Right renal pelvis (tissue), 4 donors: ENCODE measurements around the gene ITGB6. TPM values are rescaled to one million over a fixed set of nuclear protein-coding genes. Genes with fewer than 3 reads are reported as not detected.
"Not testable (repeated sequence)": the region's sequence is repeated elsewhere in the genome, so short reads cannot be mapped to it uniquely, and the experiment has no call there.

Experiments
- DNase-seq, 4 donors: peaks; one replicate each; pipeline ENCODE4 v3.0.0-alpha.2; 2013; ENCODE audit warnings: low read depth in 4 of 4, low spot score in 3 of 4, missing footprints in 1 of 4
- polyA plus RNA-seq, 4 donors: library from polyadenylated mRNA; unstranded; fragments of 120-200 nt; gene quantifications; one replicate each; pipeline ENCODE4 v1.2.1, GENCODE V29; 2013; ENCODE audit not compliant: insufficient read length in 4 of 4

The ITGB6 gene
- polyA plus RNA-seq, 4 donors: 16.8 to 21.0 (median 20.3) TPM

- DNase-seq: no peak
Observed at GRCh38 chr2:160194351-160194750, 5.7 kb downstream of the ITGB6 start.

DNA sequence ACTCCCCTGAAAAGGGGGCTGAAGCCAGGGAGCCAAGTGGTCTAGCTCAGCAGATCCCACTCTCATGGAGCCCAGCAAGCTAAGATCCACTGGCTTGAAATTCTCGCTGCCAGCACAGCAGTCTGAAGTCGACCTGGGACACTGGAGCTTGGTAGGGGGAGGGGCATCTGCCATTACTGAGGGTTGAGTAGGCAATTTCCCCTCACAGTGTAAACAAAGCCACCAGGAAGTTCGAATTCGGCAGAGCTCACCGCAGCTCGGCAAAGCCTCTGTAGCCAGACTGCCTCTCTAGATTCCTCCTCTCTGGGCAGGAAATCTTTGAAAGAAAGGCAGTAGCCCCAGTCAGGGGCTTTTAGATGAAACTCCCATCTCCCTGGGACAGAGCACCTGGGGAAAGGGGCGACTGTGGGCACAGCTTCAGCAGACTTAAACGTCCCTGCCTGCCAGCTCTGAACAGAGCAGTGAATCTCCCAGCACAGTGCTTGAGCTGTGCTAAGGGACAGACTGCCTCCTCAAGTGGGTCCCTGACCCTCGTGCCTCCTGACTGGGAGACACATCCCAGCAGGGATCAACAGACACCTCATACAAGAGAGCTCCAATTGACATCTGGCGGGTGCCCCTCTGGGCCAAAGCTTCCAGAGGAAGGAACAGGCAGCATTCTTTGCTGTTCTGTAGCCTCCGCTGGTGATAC, 18.8 kb downstream of the ITGB6 start:
- not testable (repeated sequence) for DNase-seq

DNA sequence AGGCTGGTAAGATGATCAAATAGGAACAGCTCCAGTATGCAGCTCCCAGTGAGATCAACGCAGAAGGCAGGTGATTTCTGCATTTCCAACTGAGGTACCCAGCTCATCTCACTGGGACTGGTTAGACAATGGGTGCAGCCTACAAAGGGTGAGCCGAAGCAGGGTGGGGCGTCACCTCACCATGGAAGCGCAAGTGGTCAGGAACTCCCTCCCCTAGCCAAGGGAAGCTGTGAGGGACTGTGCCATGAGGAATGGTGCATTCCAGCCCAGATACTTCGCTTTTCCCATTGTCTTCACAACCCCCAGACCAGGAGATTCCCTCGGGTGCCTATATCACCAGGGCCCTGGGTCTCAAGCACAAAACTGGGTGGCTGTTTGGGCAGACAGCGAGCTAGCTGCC, 19.4 kb downstream of the ITGB6 start:
- not testable (repeated sequence) for DNase-seq

- DNase-seq: no peak
Observed at GRCh38 chr2:160180172-160180571, 19.9 kb downstream of the ITGB6 start.

DNA sequence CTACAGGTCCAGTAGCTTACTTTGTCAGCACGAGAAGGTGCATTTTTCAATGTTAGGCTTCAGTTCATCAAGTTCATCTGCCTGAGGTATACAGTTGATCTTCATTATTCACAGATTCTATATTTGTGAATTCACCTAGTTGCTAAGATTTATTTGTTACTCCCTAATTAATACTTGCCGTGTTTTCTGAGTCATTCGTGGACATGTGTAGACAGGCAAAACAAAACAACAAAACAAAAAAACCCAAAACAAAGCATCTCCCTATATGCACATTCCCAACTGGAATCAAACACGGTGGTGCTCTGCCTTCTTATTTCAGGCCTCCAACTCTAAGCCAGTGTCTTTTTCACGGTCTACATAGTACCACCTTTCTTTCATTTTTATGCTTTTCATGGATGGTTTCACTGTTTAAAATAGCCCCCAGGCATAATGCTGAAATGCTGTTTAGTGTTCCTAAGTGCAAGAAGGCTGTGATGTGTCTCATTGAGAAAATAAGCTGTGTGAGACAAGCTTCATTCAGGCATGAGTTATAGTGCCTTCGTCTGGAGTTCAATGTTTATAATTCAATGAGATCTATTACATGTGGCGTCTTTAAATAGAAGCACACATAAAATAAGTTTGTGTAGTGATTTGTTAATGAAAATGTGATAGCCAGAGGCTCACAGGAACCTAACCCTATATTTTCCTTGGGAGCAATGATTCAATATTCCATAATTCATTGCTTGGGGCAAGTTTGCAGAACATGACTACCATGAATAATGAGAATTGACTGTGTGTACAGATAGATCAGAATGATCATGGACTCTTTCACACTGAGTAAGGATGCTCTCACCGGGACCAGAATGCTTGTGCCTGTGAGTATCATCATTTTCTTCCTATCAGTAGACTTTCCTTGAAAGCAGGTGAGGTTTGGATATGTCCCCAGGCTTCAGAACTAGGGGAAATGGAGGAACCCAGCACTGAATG, 24.6 kb downstream of the ITGB6 start:
- no peak for DNase-seq

DNA sequence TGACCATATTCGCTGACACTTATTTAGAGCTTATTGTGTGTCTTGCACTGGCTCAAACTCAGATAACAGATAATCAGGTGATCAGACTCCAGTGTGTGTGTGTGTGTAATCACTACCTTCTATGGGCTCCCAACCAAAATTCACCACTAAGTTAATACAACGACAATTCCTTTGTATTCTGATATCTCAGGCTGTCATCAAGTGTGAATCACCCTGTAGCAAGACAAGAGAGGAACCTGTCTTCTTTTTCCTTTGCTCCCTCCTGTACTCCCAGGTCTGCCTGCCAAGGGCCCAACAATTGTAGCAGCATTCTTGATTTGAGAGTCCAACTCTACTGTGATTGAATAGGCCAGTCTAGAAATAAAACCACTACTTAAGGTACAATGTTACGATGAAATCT, 25.8 kb downstream of the ITGB6 start:
- DNase-seq: no peak

GRCh38 chr2:160169988-160170387, 30.1 kb downstream of the ITGB6 start:
- DNase-seq: no peak

DNA sequence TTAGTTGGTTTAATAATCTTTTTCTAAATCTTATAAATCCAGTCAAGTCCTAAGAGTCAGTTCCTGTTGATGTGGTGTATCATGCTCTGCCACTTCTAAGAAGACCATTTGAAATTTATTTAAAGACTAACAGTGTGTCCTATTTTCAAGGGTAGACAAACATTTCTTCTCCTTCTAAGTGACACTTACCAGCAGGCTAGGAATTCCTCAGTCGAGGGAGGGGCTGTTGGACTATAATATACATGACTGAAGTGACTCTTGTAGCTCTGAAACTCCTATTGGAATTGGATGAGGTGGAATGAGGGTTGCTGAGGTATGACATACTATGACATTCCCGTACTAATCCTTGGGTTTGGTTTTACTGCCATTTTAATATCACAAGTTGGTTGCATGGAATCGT, 30.6 kb downstream of the ITGB6 start:
- DNase-seq: no peak

GRCh38 chr2:160168878-160169277, 31.2 kb downstream of the ITGB6 start:
- no peak for DNase-seq

- DNase-seq: no peak
Observed at GRCh38 chr2:160167089-160167740, 32.9 kb downstream of the ITGB6 start.

DNA sequence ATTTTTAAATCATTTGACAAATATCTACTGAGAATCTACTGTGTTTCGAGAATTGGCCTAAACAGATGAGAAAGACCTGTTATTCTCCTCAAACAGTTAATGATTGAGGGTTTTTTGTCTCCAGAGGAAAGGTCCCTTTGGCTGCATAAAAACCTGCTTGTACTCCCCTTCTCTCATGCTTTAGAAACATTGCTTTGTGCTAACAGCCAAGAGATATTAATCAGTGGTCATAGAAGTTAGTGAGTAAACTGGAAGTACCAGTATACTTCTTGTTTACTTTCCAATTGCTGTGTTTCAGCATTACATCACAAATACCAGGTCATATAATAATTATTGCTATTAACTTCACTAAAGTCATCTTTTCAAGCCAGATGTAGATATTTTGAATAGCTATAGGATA, 34.1 kb downstream of the ITGB6 start:
- no peak for DNase-seq

GRCh38 chr2:160165081-160165480, 35.0 kb downstream of the ITGB6 start:
- DNase-seq: no peak

DNA sequence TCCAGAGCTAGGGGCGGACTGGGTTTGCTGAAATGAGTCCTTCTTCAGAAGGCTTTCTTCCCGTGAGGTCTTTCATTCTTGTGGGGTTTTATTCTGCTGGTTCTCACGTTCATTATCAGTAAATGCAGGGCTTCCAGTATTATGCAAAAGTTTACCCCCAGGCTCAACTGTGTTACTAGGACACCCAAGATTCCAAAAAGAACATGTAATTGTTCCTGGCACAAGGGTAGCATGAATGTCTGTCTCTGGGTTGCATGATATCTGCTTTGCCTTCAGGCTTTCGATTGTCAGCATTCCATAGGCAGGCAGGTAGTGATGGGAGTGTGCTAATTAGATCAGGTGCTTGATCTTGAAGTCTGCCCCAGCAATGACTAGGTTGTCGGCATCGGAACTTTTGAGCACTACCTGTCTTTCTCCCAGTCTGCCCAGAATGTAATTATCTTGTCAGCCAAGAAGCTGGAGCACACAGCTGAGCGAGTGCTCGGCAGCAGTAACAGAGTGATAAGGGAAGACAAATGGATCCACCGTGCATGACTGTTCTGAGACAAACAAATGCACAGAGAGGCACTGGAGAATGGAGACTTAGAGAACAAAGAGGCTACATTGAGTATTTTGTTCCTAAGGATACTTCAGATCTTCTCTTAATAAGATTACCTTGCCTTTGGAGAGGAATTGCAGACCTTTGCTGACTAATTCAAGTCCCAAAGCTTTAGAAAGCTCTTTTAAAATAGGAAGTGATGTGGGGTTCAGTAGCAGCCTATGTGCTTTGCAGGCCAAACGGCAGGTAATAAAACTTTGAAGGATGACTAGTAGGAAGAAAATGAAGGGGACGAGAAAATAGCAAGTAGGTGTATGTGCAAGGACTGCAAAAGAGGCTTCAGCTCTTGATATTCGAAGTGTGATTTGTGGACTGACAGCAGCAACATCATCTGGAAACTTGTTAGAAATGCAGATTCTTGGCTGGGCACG, 41.9 kb downstream of the ITGB6 start:
- DNase-seq: no peak

DNA sequence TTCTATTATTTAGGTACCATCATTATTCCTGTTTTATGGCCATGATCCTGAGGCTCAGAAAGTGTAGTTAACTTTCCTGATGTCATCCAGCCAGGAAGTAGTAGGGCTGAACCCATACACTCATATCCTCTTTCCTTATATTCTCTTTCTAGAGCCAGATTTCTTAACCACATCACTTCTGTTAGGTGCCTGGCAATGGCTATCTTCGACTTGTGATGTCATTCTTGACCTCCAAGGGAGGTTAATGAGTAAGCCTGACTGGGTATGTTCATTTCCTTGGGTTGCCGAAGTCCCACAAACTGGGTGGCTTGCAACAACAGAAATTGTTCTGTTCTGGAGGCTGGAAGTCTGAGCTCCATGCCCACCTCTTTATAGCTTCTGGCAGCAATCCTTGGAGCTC, 43.4 kb downstream of the ITGB6 start:
- no peak for DNase-seq

DNA sequence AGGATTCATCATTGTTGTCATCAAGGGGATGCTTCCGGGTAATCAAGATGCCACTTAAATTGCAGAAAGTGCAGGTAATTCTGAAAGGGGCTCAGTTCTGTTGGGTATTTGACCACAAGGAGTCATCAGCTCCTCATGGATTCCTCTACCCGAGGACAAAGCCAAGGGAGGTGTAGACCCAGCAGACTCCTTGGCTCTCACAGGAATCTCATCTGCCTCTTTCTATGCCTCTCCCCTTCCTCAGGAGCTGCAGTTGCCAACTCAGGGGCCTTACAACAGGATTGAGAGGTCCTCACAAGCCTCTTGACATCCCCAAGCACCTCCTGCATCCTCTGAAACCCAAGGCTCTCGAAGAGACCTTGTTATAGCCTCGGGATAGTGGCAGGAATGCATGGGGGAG, 44.0 kb downstream of the ITGB6 start:
- no peak for DNase-seq

- not testable (repeated sequence) for DNase-seq
Observed at GRCh38 chr2:160148419-160148818, 51.7 kb downstream of the ITGB6 start.

- no peak for DNase-seq
Observed at GRCh38 chr2:160145471-160145870, 54.6 kb downstream of the ITGB6 start.

GRCh38 chr2:160144280-160144990, 55.6 kb downstream of the ITGB6 start:
- no peak for DNase-seq

DNA sequence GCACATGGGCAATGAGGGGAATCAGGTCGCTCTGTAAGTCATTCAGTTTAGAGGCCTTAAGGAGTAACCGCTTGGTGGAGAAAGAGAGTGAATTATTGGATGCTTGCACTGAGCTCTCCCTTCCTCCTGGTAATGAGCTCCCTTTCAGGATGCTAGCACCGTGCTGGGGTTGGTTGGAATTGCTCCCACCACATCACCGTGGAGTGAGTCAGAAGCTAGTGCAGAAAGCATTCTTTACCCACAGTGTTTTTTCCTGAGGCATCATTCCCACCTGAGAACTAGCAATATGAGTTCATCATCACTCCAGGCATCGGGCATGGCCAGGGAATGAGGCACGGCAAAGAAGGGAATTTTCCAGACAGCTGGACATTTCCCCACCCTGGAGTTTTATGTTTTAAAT, 57.6 kb downstream of the ITGB6 start:
- DNase-seq: no peak

GRCh38 chr2:160141912-160142311, 58.2 kb downstream of the ITGB6 start:
- DNase-seq: no peak
